NT2/D1 (cell line): Measurements from ENCODE around the gene TOPAZ1.

Experiments
- SUZ12 ChIP-seq: IDR thresholded peaks from 2 replicates; pipeline ENCODE4 v1.6.1; 2011; ENCODE audit not compliant: insufficient read length, insufficient read depth; ENCODE audit errors: extremely low read depth
- YY1 ChIP-seq: IDR thresholded peaks from 2 replicates; pipeline ENCODE4 v1.6.1; 2011; ENCODE audit not compliant: insufficient read length, insufficient read depth
- ZNF274 ChIP-seq: IDR thresholded peaks from 2 replicates; pipeline ENCODE4 v1.6.1; 2011; ENCODE audit warnings: mild to moderate bottlenecking, low read depth, low read length

- TF ChIP-seq YY1 (no peak), SUZ12 (no peak), ZNF274 (no peak)
Observed at GRCh38 chr3:44259404-44259803, 17.7 kb downstream of the TOPAZ1 start.
